K562 (cell line): ENCODE measurements around the gene PTK6. TPM values are rescaled to one million over a fixed set of nuclear protein-coding genes. Genes with fewer than 3 reads are reported as not detected.

Experiments
- ARID1B ChIP-seq: fragments of 450-650 bp; IDR thresholded peaks from 2 replicates; pipeline ENCODE4 v1.6.1; 2016; ENCODE audit warnings: antibody characterized with exemption, mild to moderate bottlenecking, inconsistent platforms
- BRD4 ChIP-seq: fragments of 200-600 bp; sonication (generic); IDR thresholded peaks from 2 replicates; pipeline ENCODE4 v1.6.1; 2017; ENCODE audit warnings: inconsistent platforms
- CBX2 ChIP-seq: fragments of 200-600 bp; sonication (generic); IDR thresholded peaks from one replicate; pipeline ENCODE4 v1.6.1; 2012; ENCODE audit warnings: mild to moderate bottlenecking, low read length, inconsistent platforms; ENCODE audit not compliant: insufficient read depth, poor library complexity, severe bottlenecking
- CREM ChIP-seq: IDR thresholded peaks from 2 replicates; pipeline ENCODE4 v1.6.1; 2014; ENCODE audit warnings: antibody characterized with exemption, low read depth
- E2F6 ChIP-seq, 2 experiments: IDR thresholded peaks; 2 replicates each; pipeline ENCODE4 v1.6.1; 2011; ENCODE audit warnings: borderline replicate concordance in 1 of 2, control low read depth in 1 of 2, low read depth in 1 of 2, low read length in 1 of 2, mild to moderate bottlenecking in 1 of 2, mixed read lengths in 1 of 2, moderate library complexity in 1 of 2; ENCODE audit not compliant: insufficient read depth in 1 of 2, insufficient read length in 1 of 2, poor library complexity in 1 of 2, severe bottlenecking in 1 of 2; ENCODE audit errors: extremely low read depth in 1 of 2
- ELF4 ChIP-seq: fragments of 450-650 bp; formaldehyde crosslinking; IDR thresholded peaks from 2 replicates; pipeline ENCODE4 v1.4.0; 2022; ENCODE audit warnings: missing genetic modification characterization
- ETV1 ChIP-seq: fragments of 450-650 bp; conservative IDR thresholded peaks from 2 replicates; pipeline ENCODE4 v1.6.1; 2016; ENCODE audit warnings: missing genetic modification characterization, control low read depth, low read depth, missing compliant biosample characterization
- HDAC2 ChIP-seq: fragments of 450-650 bp; IDR thresholded peaks from 2 replicates; pipeline ENCODE4 v1.6.1; 2016; ENCODE audit warnings: mild to moderate bottlenecking
- MAZ ChIP-seq, 2 experiments: fragments of 450-650 bp in 1 of 2; sonication (generic) in 1 of 2; formaldehyde crosslinking; IDR thresholded peaks in 1 of 2; conservative IDR thresholded peaks in 1 of 2; 2 replicates each; pipeline versions ENCODE4 v1.4.0 to v1.5.0; 2020; ENCODE audit warnings: mild to moderate bottlenecking in 1 of 2, missing genetic modification reagents in 1 of 2
- MYNN ChIP-seq, 2 experiments: sonication (generic); formaldehyde crosslinking in 1 of 2; IDR thresholded peaks; 2 replicates each; pipeline versions ENCODE4 v1.5.0 to v1.6.1; 2016 to 2020; ENCODE audit warnings: antibody characterized with exemption in 1 of 2, missing genetic modification reagents in 1 of 2
- NFE2 ChIP-seq: IDR thresholded peaks from 2 replicates; pipeline ENCODE4 v1.6.1; 2014; ENCODE audit warnings: antibody characterized with exemption, low read depth
- POLR2B ChIP-seq: fragments of 450-650 bp; IDR thresholded peaks from 2 replicates; pipeline ENCODE4 v1.6.1; 2018; ENCODE audit warnings: low read depth; ENCODE audit not compliant: partially characterized antibody
- PPARD ChIP-seq: fragments of 250-450 bp; sonication (Bioruptor Pico); IDR thresholded peaks from 2 replicates; pipeline ENCODE4 v1.8.0; 2022; ENCODE audit warnings: inconsistent platforms, mild to moderate bottlenecking, moderate library complexity
- PYGO2 ChIP-seq: fragments of 450-650 bp; IDR thresholded peaks from 2 replicates; pipeline ENCODE4 v1.6.1; 2016; ENCODE audit warnings: mild to moderate bottlenecking, missing genetic modification characterization, moderate library complexity, missing compliant biosample characterization
- RBM14 ChIP-seq: fragments of 200-400 bp; formaldehyde crosslinking; IDR thresholded peaks from 2 replicates; pipeline ENCODE4 v1.6.1; 2018; ENCODE audit warnings: low read depth, mild to moderate bottlenecking, low read length, moderate library complexity, borderline replicate concordance; ENCODE audit not compliant: insufficient read depth
- RFX7 ChIP-seq: fragments of 250-450 bp; sonication (Bioruptor Pico); IDR thresholded peaks from 2 replicates; pipeline ENCODE4 v1.5.1; 2021; ENCODE audit warnings: mild to moderate bottlenecking
- SMAD4 ChIP-seq: fragments of 250-450 bp; sonication (Bioruptor Pico); conservative IDR thresholded peaks from 2 replicates; pipeline ENCODE4 v1.8.0; 2021; ENCODE audit warnings: inconsistent platforms, mild to moderate bottlenecking, moderate library complexity
- SPI1 ChIP-seq: IDR thresholded peaks from 2 replicates; pipeline ENCODE4 v1.6.1; 2011; ENCODE audit warnings: low read depth, low read length, control low read depth, borderline replicate concordance
- XRCC5 ChIP-seq: fragments of 200-400 bp; formaldehyde crosslinking; IDR thresholded peaks from 2 replicates; pipeline ENCODE4 v1.6.1; 2017; ENCODE audit warnings: low read depth, mild to moderate bottlenecking, low read length
- ZC3H8 ChIP-seq: fragments of 450-650 bp; IDR thresholded peaks from 2 replicates; pipeline ENCODE4 v1.6.1; 2017
- ZFP1 ChIP-seq: fragments of 450-650 bp; formaldehyde crosslinking; IDR thresholded peaks from 2 replicates; pipeline ENCODE4 v1.4.0; 2020; ENCODE audit warnings: mild to moderate bottlenecking, mixed read lengths
- ZNF12 ChIP-seq: sonication (generic); formaldehyde crosslinking; IDR thresholded peaks from 2 replicates; pipeline ENCODE4 v1.4.0; 2020; ENCODE audit warnings: mild to moderate bottlenecking, missing genetic modification reagents
- ZNF384 ChIP-seq: IDR thresholded peaks from 2 replicates; pipeline ENCODE4 v1.6.1; 2012; ENCODE audit warnings: low read depth, low read length, improper control_type of control experiment
- ZNF589 ChIP-seq: fragments of 200-800 bp; sonication (Bioruptor generic); IDR thresholded peaks from 2 replicates; pipeline ENCODE4 v1.6.1; 2016; ENCODE audit warnings: low read depth, missing genetic modification characterization, missing compliant biosample characterization
- ZNF785 ChIP-seq: fragments of 250-450 bp; sonication (Bioruptor Pico); IDR thresholded peaks from 2 replicates; pipeline ENCODE4 v1.4.0; 2020; ENCODE audit warnings: mild to moderate bottlenecking
- ZZZ3 ChIP-seq: fragments of 450-650 bp; IDR thresholded peaks from 2 replicates; pipeline ENCODE4 v1.6.1; 2016; ENCODE audit warnings: antibody characterized with exemption, mild to moderate bottlenecking, moderate library complexity
- polyA plus RNA-seq, 8 experiments: library from polyadenylated mRNA; depleted of rRNA in 4 of 8; stranded (reverse) in 5 of 8; unstranded in 3 of 8; fragments of >200 nt; fragmentation: Nextera tagmentation in 2 of 8; fragmentation: Illumina TruSeq in 1 of 8; extraction: Ambion mirVana in 2 of 8; extraction: Trizol in 1 of 8; gene quantifications; 2 replicates each; pipeline versions ENCODE4 v1.2.1 to v1.2.3, GENCODE V29; 2011 to 2014; ENCODE audit warnings: inconsistent platforms in 1 of 8, missing spikeins in 1 of 8
- total RNA-seq, 7 experiments: library from RNA; depleted of rRNA in 6 of 7; stranded (reverse); fragments of >200 nt in 6 of 7; fragmentation: Illumina TruSeq in 2 of 7; extraction: Trizol in 2 of 7; gene quantifications; 2 replicates each; pipeline versions ENCODE4 v1.2.1 to v1.2.3, GENCODE V29; 2011 to 2021; ENCODE audit warnings: low replicate concordance in 1 of 7

Gene PTK6
- total and polyA plus RNA-seq, 9 of the 15 experiments (the other 6 are each of a cell fraction or from before 2014, with no cell fraction given): 0.07 TPM; not detected in 8

DNA sequence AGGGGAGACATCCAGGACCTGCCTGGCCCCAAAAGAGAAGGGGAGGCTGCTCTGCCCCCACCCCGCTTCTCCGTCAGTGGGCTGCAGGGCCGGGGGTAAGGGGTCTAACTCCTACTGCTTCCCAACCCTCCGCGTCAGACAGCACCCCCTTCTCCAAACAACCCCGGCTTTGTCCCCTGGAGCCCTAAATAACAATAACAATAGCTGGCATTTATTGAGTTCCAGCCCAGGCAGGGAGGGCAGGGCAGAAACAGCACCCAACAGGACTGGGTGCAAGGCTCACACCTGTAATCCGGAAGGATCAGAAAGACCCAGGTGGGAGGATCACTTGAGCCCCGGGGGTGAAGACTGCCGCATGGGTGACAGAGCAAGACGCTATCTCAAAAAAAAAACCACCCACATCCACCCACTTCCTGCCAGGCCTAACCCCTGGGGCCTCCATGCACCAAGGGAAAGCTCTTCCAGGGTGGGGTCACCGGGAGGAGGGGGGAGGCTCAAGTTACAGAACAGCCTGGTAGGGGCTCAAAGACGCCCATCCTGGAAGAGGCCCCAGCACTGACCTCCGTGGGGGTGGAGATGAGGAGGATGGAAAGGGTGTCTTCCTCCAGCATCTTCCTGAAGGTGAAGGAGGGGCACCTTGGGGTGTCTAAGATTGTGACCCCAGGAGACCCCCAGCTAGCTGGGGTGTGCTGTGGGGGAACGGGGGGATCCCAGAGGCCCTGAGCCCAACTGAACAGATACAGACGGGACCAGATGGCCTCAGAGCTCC lies 15.5 kb upstream of the PTK6 start (continued):
- TF ChIP-seq ZZZ3 (no peak), ZNF384 (peak; percentile 50), E2F6 (IDR thresholded peaks at IDR 0.05; ENCODE audit: borderline replicate concordance in 1 of 2, extremely low read depth in 1 of 2, insufficient read depth in 1 of 2, insufficient read length in 1 of 2, low read depth in 1 of 2, low read length in 1 of 2, poor library complexity in 1 of 2, severe bottlenecking in 1 of 2) (peak in 1 of 2 experiments; percentile 21), MYNN (IDR thresholded peaks at IDR 0.05) (peak; percentile 68; the same call in 1 of the 2 replicates), MYNN (CRISPR knock-in tag; IDR thresholded peaks at IDR 0.05) (no peak), ZFP1 (no peak), ZNF589 (CRISPR knock-in tag) (no peak), MAZ (CRISPR knock-in tag; conservative IDR thresholded peaks at IDR 0.05 in 1 of 2, IDR thresholded peaks at IDR 0.05 in 1 of 2) (peak in 1 of 2 experiments; percentile 53; a peak in 1 of 4 replicates), RBM14 (no peak), ETV1 (tag) (peak; percentile 83), SMAD4 (CRISPR knock-in tag) (0 out of 2 replicates have a peak, but pooled peaks have one; percentile 22), POLR2B (no peak), PYGO2 (tag) (no peak), ZNF12 (no peak), SPI1 (peak; percentile 54; the same call in 1 of the 2 replicates), XRCC5 (peak; percentile 63; the same call in 1 of the 2 replicates), NFE2 (peak; percentile 74), HDAC2 (0 out of 2 replicates have a peak, but pooled peaks have one; percentile 47), ZNF785 (CRISPR knock-in tag) (no peak), ZC3H8 (no peak), ARID1B (peak; percentile 44; the same call in 1 of the 2 replicates), PPARD (CRISPR knock-in tag) (no peak), RFX7 (no peak), BRD4 (no peak), CBX2 (no peak), CREM (peak; percentile 9; the same call in 1 of the 2 replicates), ELF4 (CRISPR knock-in tag) (0 out of 2 replicates have a peak, but pooled peaks have one; percentile 19)
